ENCODE measurements around the gene MSX1. TPM values are rescaled to one million over a fixed set of nuclear protein-coding genes. Genes with fewer than 3 reads are reported as not detected.

Gene MSX1
- total and polyA plus RNA-seq, 2 of the 13 experiments (the other 11 are each of a cell fraction or from before 2014, with no cell fraction given) = 12.1 to 14.9 TPM

DNA sequence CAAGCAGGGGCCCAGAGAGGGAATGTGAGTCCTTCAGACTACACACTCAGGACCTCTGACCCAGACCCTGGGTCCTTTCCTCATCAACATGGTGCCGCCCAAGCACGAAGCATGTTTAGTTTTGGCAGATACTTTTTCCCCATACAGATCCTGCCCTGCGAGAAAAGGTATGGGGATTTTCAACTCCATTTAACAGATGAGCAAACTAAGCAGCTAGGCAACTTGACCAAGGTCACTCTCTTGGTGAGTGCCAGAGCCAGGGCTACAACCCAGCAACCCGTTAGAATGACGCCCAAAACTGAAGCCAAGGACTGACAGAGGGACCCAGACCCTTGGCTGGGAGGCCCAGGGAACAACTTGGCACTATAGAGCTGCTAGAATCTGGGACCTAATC lies 40.3 kb upstream of the MSX1 start:
- no peak overlapping the region for H3K9ac ChIP-seq (ENCODE audit: insufficient read depth, low read depth, low read length)
- ChIA-PET POLR2A (no interaction called here), CTCF (ENCODE audit: low intra/inter-chr PET ratio, low total read pairs) (no interaction called here)
- H3K27ac ChIP-seq (ENCODE audit: extremely low read length, insufficient read depth, low read length) = peak overlapping the region; percentile 30
- peaks cover 8% of the 10 kb centered on the region for H3K9me3 ChIP-seq (ENCODE audit: low read length)
- no peaks in the 10 kb centered on the region for H3K79me2 ChIP-seq (ENCODE audit: insufficient read depth, low read length)
- FAIRE-seq (no peak), ATAC-seq (no peak), DNase-seq (ENCODE audit: low spot score) (no peak)
- H3K27me3 ChIP-seq (ENCODE audit: control insufficient read depth in 1 of 2, insufficient read depth in 2 of 2, low read length in 2 of 2) = no peaks in the 10 kb centered on the region
- no peak overlapping the region for H3K4me3 ChIP-seq (replicated peaks in 1 of 3; ENCODE audit: insufficient read depth in 1 of 3, low read depth in 2 of 3, low read length in 3 of 3)
- no peak overlapping the region for H2AFZ ChIP-seq (ENCODE audit: low read length)
- peaks cover 54% of the 10 kb centered on the region for H3K4me1 ChIP-seq (ENCODE audit: insufficient read depth, low read length)
- WGBS (ENCODE audit: low lambda C conversion rate) = 78% methylated on average over 5 of the region's 5 CpGs
- H4K20me1 ChIP-seq (ENCODE audit: insufficient read depth, low read length) = no peaks in the 10 kb centered on the region
- H3K36me3 ChIP-seq (replicated peaks in 1 of 2; ENCODE audit: control insufficient read depth in 1 of 2, insufficient read depth in 2 of 2, low read length in 2 of 2) = no peaks in the 10 kb centered on the region
- BruUV-seq (replicated peaks) = no TSS peak
- in situ Hi-C loops (cut with HindIII; ENCODE audit: extremely low pct_ligation_motif_present, low pct_unique_long_range_greater_than_20kb) (no loop called here), intact Hi-C loops (cut with micrococcal nuclease; ENCODE audit: unreplicated experiment) (no loop called here)
- no peak overlapping the region for H3K4me2 ChIP-seq (ENCODE audit: low read depth, low read length)
- TF ChIP-seq ZNF264 (CRISPR knock-in tag; IDR thresholded peaks at IDR 0.05) (no peak), ZNF629 (CRISPR knock-in tag; conservative IDR thresholded peaks at IDR 0.05) (peak; percentile 58; the same call in 1 of the 2 replicates), SMYD3 (CRISPR knock-in tag; IDR thresholded peaks at IDR 0.05) (no peak)

DNA sequence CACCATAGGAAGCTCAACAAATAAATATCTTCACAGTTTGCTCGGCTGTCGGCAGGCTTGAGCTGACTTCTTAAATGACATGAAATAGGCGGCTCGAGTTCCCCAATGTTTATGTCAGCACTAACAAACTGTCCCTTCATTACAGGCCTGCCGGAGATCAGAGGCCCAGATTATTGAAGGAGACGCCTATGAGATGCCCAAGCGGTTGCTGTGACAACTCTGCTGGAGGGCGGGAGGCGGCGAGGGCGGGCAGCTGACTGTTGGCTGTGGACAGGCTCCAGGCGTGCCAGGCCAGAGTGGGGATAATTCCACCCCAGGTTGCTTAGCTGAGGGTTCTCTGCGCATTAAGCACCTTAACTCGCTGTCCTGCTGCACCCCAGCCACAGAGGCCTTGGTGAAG lies 39.2 kb upstream of the MSX1 start:
- Histone ChIP-seq H3K4me3 (replicated peaks in 1 of 3; ENCODE audit: insufficient read depth in 1 of 3, low read depth in 2 of 3, low read length in 3 of 3) (no peak overlapping the region), H3K36me3 (replicated peaks in 1 of 2; ENCODE audit: control insufficient read depth in 1 of 2, insufficient read depth in 2 of 2, low read length in 2 of 2) (no peaks in the 10 kb centered on the region), H3K27ac (ENCODE audit: extremely low read length, insufficient read depth, low read length) (peak overlapping the region; percentile 66), H4K20me1 (ENCODE audit: insufficient read depth, low read length) (no peaks in the 10 kb centered on the region), H3K9ac (ENCODE audit: insufficient read depth, low read depth, low read length) (no peak overlapping the region), H3K4me1 (ENCODE audit: insufficient read depth, low read length) (peaks cover 64% of the 10 kb centered on the region), H2AFZ (ENCODE audit: low read length) (no peak overlapping the region), H3K79me2 (ENCODE audit: insufficient read depth, low read length) (no peaks in the 10 kb centered on the region), H3K9me3 (ENCODE audit: low read length) (peaks cover 8% of the 10 kb centered on the region), H3K4me2 (ENCODE audit: low read depth, low read length) (no peak overlapping the region), H3K27me3 (ENCODE audit: control insufficient read depth in 1 of 2, insufficient read depth in 2 of 2, low read length in 2 of 2) (no peaks in the 10 kb centered on the region)
- ATAC-seq (no peak), FAIRE-seq (no peak), DNase-seq (ENCODE audit: low spot score) (no peak)
- in situ Hi-C loops (cut with HindIII; ENCODE audit: extremely low pct_ligation_motif_present, low pct_unique_long_range_greater_than_20kb) = no loop called here
- ChIA-PET CTCF (ENCODE audit: low intra/inter-chr PET ratio, low total read pairs) (no interaction called here), POLR2A (interaction anchor here (0.7 to 2.4 kb wide), 4 partner anchors 39 to 178 kb away, joined by 3 to 11 read pairs (median 4); partner anchors contain the start of gene MSX1)
- 97% methylated on average over 13 of the region's 14 CpGs for WGBS (ENCODE audit: low lambda C conversion rate)
- BruUV-seq (replicated peaks) = no TSS peak
- intact Hi-C loops (cut with micrococcal nuclease; ENCODE audit: unreplicated experiment) = no loop called here
- TF ChIP-seq, protein P1, sequence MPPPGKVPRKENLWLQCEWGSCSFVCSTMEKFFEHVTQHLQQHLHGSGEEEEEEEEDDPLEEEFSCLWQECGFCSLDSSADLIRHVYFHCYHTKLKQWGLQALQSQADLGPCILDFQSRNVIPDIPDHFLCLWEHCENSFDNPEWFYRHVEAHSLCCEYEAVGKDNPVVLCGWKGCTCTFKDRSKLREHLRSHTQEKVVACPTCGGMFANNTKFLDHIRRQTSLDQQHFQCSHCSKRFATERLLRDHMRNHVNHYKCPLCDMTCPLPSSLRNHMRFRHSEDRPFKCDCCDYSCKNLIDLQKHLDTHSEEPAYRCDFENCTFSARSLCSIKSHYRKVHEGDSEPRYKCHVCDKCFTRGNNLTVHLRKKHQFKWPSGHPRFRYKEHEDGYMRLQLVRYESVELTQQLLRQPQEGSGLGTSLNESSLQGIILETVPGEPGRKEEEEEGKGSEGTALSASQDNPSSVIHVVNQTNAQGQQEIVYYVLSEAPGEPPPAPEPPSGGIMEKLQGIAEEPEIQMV (CRISPR knock-in tag; IDR thresholded peaks at IDR 0.05; ENCODE audit: low read depth) = no peak
- TF ChIP-seq KMT2A (CRISPR knock-in tag; IDR thresholded peaks at IDR 0.05) = no peak
- no peak for TF ChIP-seq ATM (IDR thresholded peaks at IDR 0.05; ENCODE audit: borderline replicate concordance)
- TF ChIP-seq ZC3H4 (CRISPR knock-in tag; IDR thresholded peaks at IDR 0.05; ENCODE audit: borderline replicate concordance) = no peak
- TF ChIP-seq ZFP36L2 (CRISPR knock-in tag; IDR thresholded peaks at IDR 0.05) = no peak
- TF ChIP-seq ZNF788 (CRISPR knock-in tag; IDR thresholded peaks at IDR 0.05; ENCODE audit: borderline replicate concordance) = no peak
- no peak for TF ChIP-seq ZNF562 (CRISPR knock-in tag; IDR thresholded peaks at IDR 0.05; ENCODE audit: borderline replicate concordance)
- TF ChIP-seq, protein P2, sequence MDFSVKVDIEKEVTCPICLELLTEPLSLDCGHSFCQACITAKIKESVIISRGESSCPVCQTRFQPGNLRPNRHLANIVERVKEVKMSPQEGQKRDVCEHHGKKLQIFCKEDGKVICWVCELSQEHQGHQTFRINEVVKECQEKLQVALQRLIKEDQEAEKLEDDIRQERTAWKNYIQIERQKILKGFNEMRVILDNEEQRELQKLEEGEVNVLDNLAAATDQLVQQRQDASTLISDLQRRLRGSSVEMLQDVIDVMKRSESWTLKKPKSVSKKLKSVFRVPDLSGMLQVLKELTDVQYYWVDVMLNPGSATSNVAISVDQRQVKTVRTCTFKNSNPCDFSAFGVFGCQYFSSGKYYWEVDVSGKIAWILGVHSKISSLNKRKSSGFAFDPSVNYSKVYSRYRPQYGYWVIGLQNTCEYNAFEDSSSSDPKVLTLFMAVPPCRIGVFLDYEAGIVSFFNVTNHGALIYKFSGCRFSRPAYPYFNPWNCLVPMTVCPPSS (IDR thresholded peaks at IDR 0.05) = no peak
- no peak for TF ChIP-seq SP1 (IDR thresholded peaks at IDR 0.05)
- no peak for TF ChIP-seq SP1 (CRISPR knock-in tag; IDR thresholded peaks at IDR 0.05)
- TF ChIP-seq ZNF782 (CRISPR knock-in tag; IDR thresholded peaks at IDR 0.05; ENCODE audit: borderline replicate concordance) = no peak
- TF ChIP-seq HOXA9 (CRISPR knock-in tag; IDR thresholded peaks at IDR 0.05; ENCODE audit: borderline replicate concordance) = no peak
- no peak for TF ChIP-seq HNRNPK (IDR thresholded peaks at IDR 0.05; ENCODE audit: low read depth, low read length, poor library complexity, severe bottlenecking)
- no peak for TF ChIP-seq YEATS2 (CRISPR knock-in tag; IDR thresholded peaks at IDR 0.05; ENCODE audit: borderline replicate concordance)
- TF ChIP-seq EP300 (IDR thresholded peaks at IDR 0.05; ENCODE audit: low read depth in 2 of 2, low read length in 2 of 2) = no peak
- no peak for TF ChIP-seq EP300 (CRISPR knock-in tag; IDR thresholded peaks at IDR 0.05; ENCODE audit: borderline replicate concordance)
